Measurements from ENCODE around the gene FAM83F.
A peak's percentile ranks its signal among the peaks of the same experiment; 100 is the strongest.

Gene FAM83F

GRCh38 chr22:40037320-40037719, 42.6 kb downstream of the FAM83F start:
- DNase-seq = no peak

GRCh38 chr22:40039482-40040115, 44.8 kb downstream of the FAM83F start:
- DNase-seq = no peak

DNA sequence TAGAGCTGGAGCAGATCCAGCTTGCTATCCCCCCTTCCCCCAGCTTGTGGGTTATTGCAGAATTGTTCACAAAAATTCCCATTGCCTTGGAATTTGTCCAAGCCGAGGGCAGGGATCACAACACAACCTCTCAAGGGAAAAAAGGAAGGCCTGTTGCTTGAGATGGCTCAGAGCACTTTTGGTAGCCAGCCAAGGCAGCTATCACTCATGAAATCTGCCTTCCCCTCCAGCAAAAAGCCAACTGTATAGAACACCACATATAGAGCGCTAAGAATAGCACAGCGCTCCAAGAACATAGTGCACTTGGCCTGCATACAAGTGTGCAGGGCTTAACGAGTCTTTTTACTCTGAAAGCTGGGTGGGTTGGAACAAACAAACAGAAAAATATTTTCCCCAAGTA, 46.2 kb downstream of the FAM83F start:
- DNase-seq = no peak

- DNase-seq = no peak
Observed at GRCh38 chr22:40041366-40042137, 46.8 kb downstream of the FAM83F start.

DNA sequence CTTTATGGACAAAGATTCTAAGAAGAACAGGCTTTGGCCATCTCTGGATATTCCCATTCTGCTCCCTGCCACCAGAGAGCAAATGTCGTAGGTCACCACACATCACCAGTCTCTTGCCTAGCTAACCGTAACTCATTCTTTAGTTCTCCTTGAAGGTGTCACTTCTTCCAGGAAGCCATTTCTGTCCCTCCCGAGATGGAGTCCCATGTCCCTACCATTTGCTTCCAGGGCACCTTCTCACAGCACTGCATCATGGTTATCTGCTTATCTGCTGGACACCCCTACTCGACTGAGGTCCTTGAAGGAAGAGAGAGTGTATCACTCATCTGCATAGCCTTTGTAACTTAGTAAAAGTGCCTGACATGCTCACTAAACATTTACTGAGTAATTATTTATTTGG, 47.6 kb downstream of the FAM83F start:
- no peak for DNase-seq

GRCh38 chr22:40043081-40043480, 48.3 kb downstream of the FAM83F start:
- no peak for DNase-seq

- no peak for DNase-seq
Observed at GRCh38 chr22:40043793-40044101, 49.0 kb downstream of the FAM83F start.

- DNase-seq = peak; percentile 96
Observed at GRCh38 chr22:40044102-40044869, 49.5 kb downstream of the FAM83F start.

- peak; percentile 68 for DNase-seq
Observed at GRCh38 chr22:40044870-40045834, 50.4 kb downstream of the FAM83F start.

DNA sequence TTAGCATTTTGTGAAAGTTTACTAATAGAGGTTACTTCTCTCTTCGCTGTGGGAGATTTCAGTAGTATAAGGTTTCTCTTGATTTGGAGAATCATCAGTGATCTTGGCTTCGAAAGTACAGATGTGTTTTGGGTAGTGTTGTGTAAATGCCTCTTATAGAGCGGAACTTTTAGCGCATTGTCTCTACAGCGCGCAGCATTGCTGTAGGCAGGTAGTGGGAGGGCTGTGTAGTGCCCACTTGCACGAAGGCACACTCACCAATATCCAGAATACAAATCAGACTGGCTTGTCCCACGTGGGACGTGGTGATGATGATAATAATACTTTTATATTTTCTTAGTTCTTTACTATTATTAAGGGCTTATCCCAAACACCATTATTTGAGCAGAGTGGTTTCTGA, 51.4 kb downstream of the FAM83F start:
- DNase-seq = no peak

DNA sequence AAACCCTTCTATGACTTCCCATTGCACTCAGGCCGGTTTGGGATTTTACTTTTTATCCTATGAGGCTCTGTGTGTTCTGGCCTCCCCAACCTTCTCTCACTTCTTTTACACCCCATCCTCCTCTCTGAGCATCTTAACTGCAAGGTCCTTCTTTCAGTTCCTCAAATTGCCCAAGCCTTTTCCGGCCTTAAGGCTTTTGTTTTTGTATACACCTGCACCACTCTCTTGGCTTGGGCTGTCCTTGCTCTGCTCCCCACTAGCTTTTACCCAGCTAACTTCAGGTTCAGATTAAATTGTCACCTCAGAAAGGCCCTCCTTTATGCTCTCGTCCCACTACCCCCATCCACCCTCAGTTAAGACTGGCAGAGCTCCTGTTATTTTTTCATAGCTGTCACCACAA, 55.5 kb downstream of the FAM83F start:
- DNase-seq = no peak

GRCh38 chr22:40051322-40051721, 56.6 kb downstream of the FAM83F start:
- no peak for DNase-seq

DNA sequence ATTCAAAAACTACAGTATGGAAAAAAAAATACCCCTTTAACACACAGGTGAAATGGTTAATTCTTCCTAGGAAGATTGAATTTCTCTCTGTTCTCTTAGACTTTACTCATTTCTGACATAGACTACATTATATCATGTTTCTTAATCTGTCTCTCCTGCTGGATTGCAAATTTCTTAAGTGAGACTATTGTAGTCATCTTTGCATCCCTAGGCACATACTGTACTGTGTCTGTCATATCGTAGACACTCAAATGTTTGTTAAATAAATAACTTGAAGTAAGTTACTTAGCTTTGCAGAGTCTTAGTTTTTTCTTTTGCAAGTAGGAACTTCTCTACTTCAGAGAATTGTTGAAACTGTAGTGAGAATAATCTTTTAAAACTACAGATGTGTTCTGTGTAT, 58.7 kb downstream of the FAM83F start:
- DNase-seq = no peak

GRCh38 chr22:40054486-40054885, 59.7 kb downstream of the FAM83F start:
- DNase-seq = no peak

GRCh38 chr22:40055143-40055883, 60.6 kb downstream of the FAM83F start:
- peak; percentile 25 for DNase-seq

GRCh38 chr22:40056154-40056553, 61.4 kb downstream of the FAM83F start:
- no peak for DNase-seq

DNA sequence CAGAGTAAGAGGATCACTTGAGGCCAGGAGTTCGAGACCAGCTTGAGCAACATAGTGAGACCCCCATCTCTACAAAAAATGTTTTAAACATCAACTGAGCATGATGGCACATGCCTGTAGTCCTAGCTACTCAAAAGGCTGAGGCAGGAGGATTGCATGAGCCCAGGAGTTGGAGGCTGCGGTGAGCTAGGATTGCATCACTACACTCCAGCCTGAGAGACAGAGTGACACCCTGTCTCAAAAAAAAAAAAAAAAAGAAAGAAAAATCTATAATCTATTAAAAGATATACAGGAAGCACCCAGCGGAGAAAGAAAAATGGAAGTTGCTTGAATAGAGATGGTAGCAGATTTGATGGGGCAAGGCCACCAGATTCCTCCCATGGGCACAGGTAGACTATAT, 61.8 kb downstream of the FAM83F start:
- DNase-seq = no peak

DNA sequence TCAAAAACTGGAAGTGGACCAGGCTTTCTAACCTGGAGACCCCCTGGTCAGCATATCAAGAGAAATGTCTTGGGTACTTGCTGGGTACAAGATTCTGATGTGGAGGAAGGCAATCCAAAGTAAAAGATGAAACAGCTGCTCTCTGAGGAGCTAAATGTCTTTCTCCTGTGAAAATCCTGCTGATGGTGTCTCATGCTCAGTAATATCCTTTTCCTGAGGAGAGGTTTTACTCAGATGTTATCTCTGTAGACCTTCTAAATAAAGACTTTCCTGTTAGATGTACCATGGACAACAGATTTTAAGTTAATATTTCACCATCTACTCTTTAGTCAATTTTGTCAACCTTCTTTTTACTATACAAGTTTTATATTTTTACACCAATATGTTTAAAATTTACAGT, 62.9 kb downstream of the FAM83F start:
- DNase-seq = no peak

DNA sequence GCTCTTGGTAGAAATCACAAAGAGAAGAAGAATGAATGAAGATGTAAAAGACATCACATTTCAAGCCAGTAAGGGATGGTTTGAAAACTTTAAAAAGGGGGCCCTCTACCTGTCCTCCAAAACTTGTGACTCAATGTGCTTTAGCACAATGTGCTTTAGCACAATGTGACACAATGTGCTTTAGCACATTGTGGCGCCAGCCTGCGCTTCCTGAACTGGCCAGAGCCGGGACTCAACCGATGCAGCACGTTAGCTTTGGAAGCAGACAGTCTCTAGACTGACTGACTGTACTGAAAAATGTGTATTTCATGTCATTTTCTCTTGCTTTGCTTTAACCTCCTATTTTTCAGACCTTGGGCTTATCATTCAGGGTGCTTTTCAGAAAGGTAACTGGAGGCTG, 63.5 kb downstream of the FAM83F start:
- no peak for DNase-seq

DNA sequence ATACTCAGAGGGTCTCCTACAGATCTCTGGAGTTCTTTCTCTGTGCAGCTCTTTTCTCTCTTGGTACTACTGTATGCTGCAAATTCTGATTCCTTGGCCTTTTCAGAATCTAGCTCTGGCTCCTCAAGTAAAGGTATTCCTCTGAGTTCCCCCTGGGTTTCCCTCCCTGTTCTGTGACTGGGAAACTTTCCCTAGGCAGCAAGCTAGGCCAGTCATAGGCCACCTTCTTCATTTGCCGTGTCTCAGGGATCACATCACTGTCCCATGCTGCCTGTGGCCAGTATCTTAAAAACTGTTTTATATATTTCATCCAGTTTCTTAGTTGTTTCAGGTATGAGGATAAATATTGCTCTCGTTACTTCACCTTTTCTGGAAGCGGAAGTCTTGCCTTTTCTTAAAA, 71.2 kb downstream of the FAM83F start:
- DNase-seq = no peak

- no peak for DNase-seq
Observed at GRCh38 chr22:40067639-40068038, 72.9 kb downstream of the FAM83F start.

- DNase-seq = no peak
Observed at GRCh38 chr22:40070701-40071100, 75.9 kb downstream of the FAM83F start.
